NCI-H1048 (cell line): ENCODE results near the gene SORCS2.

Experiments
- DNase-seq: peaks from one replicate; lab custom pipeline; 2025; lab: John Stamatoyannopoulos, UW

SORCS2 gene

GRCh38 chr4:7247521-7247920 is 55.2 kb downstream of the SORCS2 start:
- DNase-seq = no peak

- DNase-seq = no peak
These were observed 55.6 kb downstream of the SORCS2 start for GRCh38 chr4:7247946-7248345.

GRCh38 chr4:7248857-7249256 is 56.5 kb downstream of the SORCS2 start:
- DNase-seq = no peak

- DNase-seq = no peak
These were observed 59.0 kb downstream of the SORCS2 start for GRCh38 chr4:7251321-7251720.

GRCh38 chr4:7252051-7252450 is 59.7 kb downstream of the SORCS2 start:
- no peak for DNase-seq

- no peak for DNase-seq
These were observed 60.4 kb downstream of the SORCS2 start for GRCh38 chr4:7252510-7253340.

- no peak for DNase-seq
These were observed 61.0 kb downstream of the SORCS2 start for GRCh38 chr4:7253341-7253700.

- no peak for DNase-seq
These were observed 61.5 kb downstream of the SORCS2 start for GRCh38 chr4:7253837-7254236.

GRCh38 chr4:7254736-7255487 is 62.6 kb downstream of the SORCS2 start:
- no peak for DNase-seq

GRCh38 chr4:7255488-7255881 is 63.1 kb downstream of the SORCS2 start:
- no peak for DNase-seq

- no peak for DNase-seq
These were observed 63.7 kb downstream of the SORCS2 start for GRCh38 chr4:7255996-7256395.

- no peak for DNase-seq
These were observed 64.9 kb downstream of the SORCS2 start for GRCh38 chr4:7256984-7257810.

GRCh38 chr4:7259039-7259438 is 66.7 kb downstream of the SORCS2 start:
- no peak for DNase-seq

- no peak for DNase-seq
These were observed 68.2 kb downstream of the SORCS2 start for GRCh38 chr4:7260569-7260968.

- DNase-seq = no peak
These were observed 68.7 kb downstream of the SORCS2 start for GRCh38 chr4:7261087-7261486.

GRCh38 chr4:7261536-7261935 is 69.2 kb downstream of the SORCS2 start:
- no peak for DNase-seq

- DNase-seq = no peak
These were observed 69.8 kb downstream of the SORCS2 start for GRCh38 chr4:7262134-7262533.

GRCh38 chr4:7263166-7263565 is 70.8 kb downstream of the SORCS2 start:
- no peak for DNase-seq

- no peak for DNase-seq
These were observed 72.4 kb downstream of the SORCS2 start for GRCh38 chr4:7264694-7265093.

GRCh38 chr4:7266525-7267292 is 74.4 kb downstream of the SORCS2 start:
- DNase-seq = no peak

- DNase-seq = no peak
These were observed 75.5 kb downstream of the SORCS2 start for GRCh38 chr4:7267829-7268228.

GRCh38 chr4:7268941-7269340 is 76.6 kb downstream of the SORCS2 start:
- no peak for DNase-seq
